Esophagus mucosa (tissue), 1 donor: Measurements from ENCODE around the gene NFIX. TPM values are rescaled to one million over a fixed set of nuclear protein-coding genes. Genes with fewer than 3 reads are reported as not detected.
A peak's percentile ranks its signal among the peaks of the same experiment; 100 is the strongest.

Experiments
- ATAC-seq: fragments of 200-7000 bp; cut with Tn5 transposase; one replicate; pipeline ENCODE4 v1.9.1; 2020
- total RNA-seq: library from RNA; stranded (reverse); gene quantifications from one replicate; pipeline ENCODE4 v1.2.4, GENCODE V29; 2023
- donor health status: DM: yes; HTN: yes; CAD: no.

The NFIX gene
- total RNA-seq, 1 donor from 2014 or later, result 101 TPM

- no peak for ATAC-seq
Measured at GRCh38 chr19:13095393-13095784, 100.1 kb downstream of the NFIX start.

DNA sequence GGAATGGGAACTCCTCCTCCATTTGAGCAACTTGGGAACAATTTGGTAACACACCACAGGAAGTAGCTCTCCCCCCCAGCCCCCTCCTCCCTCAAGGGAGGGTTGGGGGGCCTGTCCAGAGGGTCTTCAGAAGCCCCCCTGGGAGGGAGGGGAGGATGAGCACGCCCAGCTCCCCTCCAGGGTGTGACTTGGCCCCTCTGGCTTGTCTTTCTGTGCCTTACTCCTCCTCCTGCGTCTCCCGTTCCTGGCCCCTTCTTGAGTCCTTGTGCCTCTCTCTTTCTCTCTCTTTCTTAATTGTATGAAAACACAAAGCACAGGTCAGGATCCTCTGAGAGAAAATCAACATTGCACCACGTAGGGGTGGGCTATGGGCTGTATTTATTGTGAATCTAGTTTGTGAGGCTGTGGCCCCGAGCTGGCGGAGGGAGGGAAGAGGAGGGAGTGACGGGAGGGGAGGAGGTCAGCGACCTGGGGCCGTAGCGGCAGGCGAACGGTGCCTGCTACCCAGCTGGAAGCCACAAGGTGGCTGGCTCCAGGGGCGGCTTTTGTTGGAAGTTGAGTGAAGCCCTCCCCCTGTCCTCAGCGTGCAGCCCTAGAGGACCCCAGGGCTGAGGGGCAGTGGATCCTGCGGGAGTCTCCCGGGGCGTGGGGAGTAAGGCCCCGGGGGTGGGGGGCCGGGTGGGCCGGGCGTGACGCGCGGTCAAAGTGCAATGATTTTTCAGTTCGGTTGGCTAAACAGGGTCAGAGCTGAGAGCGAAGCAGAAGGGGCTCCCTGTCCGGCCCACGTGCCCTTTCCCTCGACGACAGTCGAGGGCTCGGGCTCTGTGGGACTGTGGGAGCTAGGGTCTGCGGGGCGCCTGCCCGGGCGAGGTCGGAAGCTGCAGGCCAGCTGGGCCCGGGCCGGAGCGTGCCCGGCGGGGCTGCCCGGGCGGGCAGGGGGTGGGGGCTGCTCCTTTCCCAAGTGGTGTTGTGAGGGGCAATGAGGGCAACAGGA lies 101.0 kb downstream of the NFIX start:
- no peak for ATAC-seq

- ATAC-seq, result no peak
Measured at GRCh38 chr19:13097033-13097462, 101.8 kb downstream of the NFIX start.

GRCh38 chr19:13097463-13098258 lies 102.4 kb downstream of the NFIX start:
- ATAC-seq, result peak; percentile 22

- ATAC-seq, result peak; percentile 6
Measured at GRCh38 chr19:13098277-13099072, 103.2 kb downstream of the NFIX start.

DNA sequence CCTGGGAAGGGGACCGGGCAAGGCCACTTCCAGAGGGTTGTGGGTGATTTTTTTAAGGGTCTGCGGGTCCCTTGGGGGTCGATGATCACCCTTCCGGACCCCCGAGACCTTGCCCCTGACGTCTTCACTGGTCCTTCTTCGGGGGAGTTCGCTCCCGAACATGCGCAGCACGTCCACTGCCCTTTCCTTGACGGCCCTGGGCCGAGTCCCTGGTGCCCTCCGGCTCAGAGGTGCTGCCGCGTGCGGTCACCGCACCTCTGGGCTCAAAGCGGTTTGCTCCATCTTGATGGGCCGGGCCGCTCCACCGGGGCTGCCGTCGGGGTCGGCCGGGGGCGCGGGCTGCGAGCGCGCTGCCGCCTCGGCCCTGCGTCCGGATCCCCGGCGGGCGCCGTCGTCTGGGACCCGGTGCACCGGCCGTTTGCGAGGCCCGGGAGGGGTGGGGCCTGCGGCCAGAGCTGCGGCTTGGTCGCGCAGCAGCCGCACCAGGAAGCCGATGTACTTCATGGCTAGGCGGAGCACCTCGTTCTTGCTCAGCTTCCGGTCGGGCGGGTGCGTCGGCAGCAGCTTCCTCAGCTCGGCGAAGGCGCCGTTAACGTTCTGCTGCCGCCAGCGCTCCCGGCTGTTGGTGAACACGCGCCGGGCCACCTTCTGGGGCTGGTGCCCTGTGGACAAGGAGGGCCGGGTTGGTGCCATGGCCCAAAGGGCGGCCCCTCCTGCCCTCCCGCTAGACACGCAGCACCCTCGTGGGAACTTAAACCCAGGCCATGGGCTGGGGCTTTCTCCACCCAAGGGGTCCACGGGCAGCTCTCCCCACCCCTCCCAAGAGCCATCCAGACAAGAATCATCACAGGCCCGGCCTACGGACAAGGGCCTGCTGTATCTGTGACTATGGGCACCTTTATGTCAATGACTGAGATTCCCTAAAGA lies 104.1 kb downstream of the NFIX start:
- peak; percentile 29 for ATAC-seq

- ATAC-seq, result no peak
Measured at GRCh38 chr19:13100031-13100588, 104.8 kb downstream of the NFIX start.

DNA sequence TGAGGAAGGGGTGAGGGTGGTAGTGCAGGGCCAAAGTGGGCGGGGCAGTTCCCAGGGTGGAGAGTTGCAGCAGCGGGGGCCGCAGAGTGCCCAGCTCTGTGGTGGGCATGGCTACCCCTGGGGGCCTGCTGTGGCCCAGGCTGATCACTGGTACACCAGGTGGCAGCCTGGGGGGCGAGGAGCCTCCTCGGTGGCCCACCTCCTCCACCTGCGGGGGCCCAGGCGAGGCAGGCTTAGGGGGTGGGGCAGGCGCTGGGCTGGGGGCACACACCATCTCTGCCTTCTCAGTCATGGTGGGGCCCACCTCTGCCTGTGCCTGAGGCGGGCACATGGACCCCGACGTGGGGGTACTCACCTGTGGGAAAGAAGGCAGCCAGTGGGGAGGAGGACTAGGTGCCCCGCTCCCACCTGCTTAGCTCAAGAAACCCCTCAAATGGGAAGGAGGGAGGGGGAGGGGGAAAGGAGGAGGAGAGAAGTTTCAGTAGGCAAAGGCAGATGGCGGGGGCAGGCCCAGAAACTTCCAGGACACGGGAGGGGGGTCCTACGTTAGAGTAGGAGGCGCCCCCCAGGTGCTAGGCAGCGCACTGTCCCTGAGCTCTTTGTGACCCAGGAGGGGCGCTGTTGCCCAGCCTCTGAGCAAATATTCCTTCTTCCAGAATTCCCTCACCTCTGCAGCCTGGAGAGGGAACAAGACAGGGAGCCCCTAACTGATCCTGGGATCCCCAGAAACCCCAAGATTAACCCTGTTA lies 105.7 kb downstream of the NFIX start:
- ATAC-seq, result no peak

DNA sequence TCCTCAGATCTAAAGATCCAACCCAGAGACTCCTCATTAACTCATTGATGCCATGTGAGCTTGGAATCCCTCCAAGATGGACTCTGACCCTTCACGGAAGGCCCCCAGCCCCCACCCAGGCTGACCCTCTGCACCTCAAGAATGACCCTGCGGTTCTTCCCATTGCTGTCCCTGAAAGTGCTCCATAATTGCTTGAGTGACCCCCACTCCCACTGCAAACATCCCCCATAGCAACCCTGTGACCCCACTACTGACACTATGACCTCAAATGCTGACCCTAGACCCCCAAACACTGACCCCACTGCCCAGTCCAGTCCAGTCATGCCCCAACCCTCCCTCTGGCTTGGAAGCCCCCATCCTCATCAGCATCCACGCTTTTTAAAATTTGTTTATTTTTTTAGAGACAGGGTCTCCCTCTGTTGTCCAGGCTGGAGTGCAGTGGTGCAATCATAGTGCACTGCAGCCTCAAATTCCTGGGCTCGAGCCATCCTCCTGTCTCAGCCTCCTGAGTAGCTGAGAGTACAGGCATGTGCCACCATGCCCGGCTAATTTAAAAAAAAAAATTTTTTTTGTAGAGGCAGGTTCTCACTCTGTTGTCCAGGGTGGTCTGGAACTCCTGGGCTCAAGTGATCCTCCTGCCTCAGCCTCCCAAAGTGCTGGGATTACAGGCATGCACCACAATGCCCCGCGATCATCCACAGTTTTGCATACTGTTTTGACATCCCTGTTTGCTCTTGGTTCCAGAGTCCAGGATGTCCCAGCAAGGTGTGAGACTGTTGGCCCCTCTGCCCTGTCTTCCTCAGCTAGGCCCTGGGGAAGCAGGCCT lies 106.5 kb downstream of the NFIX start:
- no peak for ATAC-seq

- no peak for ATAC-seq
Measured at GRCh38 chr19:13102416-13102665, 107.1 kb downstream of the NFIX start.

- peak; percentile 42 for ATAC-seq
Measured at GRCh38 chr19:13102666-13103580, 107.6 kb downstream of the NFIX start, which contains the start of gene LYL1. TSS of gene LYL1 (minus strand) at chr19:13102858. CDS start at chr19:13101171, 1,687 bp downstream.

DNA sequence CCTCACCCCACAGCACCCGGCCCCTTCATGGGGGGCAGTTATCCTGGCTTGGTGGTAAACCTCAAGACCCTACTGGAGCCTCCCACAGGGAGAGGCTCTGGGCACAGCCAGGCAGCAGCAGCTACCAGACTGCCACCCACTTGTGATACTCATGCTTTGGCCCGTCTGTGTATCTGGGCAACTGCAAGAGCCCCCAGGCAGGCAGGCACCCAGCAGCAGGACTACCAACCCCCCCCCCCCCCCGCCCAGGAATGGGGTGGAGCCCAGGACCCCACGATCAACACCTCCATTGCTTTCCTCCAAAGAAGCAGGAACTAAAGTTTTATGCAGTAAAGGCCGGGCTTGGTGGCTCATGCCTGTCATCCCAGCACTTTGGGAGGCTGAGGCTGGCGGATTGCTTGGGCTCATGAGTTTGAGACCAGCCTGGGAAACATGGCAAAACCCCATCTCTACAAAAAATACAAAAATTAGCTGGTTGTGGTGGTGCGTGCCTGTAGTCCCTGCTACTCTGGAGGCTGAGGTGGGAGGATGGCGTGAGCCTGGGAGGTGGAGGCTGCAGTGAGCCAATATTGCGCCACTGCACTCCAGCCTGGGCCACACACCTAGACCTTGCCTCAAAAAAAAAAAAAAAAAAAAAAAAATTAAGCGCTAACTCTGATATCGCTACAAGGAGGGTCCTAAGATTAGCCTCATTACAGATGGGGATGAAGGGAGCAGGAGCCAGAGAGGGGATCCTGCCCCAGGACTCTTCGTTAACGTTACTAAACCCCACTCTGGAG lies 108.5 kb downstream of the NFIX start:
- ATAC-seq, result no peak

GRCh38 chr19:13104360-13104847 lies 109.1 kb downstream of the NFIX start:
- peak; percentile 42 for ATAC-seq

GRCh38 chr19:13104848-13105711 lies 109.8 kb downstream of the NFIX start:
- ATAC-seq, result no peak

DNA sequence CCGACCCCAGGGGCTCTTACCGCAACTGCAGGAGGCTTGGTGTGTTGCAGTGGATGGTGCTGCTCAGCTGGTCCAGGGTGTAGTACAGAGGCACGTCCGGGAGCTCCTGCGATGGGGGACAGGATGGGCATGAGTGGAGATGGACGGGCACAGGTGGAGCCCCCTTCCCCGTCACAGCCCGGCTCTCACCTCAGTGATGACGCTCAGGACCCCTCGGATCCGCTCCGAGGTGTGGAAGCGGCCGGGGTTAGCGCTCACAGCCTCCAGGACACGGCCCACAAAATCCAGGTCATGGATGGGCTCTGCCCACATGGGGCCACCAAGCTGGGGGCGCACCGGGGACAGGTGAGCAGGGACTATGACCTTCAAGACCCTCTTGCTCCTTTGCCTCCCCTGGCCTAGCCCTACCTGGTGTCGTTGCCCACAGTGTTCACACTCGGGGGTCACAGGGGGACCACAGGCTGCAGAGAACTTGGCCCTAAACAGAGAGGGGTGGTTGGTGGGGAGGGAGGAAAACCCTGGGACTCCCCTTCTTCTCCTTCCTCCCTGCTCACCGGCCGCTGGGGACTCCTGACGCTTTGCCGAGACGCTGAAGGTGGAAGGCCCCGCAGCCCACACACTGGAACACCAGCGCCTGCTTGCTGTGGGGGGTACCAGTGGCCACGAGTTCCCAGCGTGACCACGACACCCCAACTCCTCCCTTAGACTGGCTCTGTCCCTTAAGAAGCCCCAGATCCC lies 114.3 kb downstream of the NFIX start:
- ATAC-seq, result no peak
